Glutamatergic neuron (in vitro differentiated cells): Measurements from ENCODE around the gene TLK2. TPM values are rescaled to one million over a fixed set of nuclear protein-coding genes. Genes with fewer than 3 reads are reported as not detected.
A peak's percentile ranks its signal among the peaks of the same experiment; 100 is the strongest.
"Not testable (repeated sequence)": the region's sequence is repeated elsewhere in the genome, so short reads cannot be mapped to it uniquely, and the experiment has no call there.

Experiments used
- DNase-seq: peaks from one replicate; pipeline ENCODE4 v3.0.0; 2022
- H3K27ac Mint-ChIP-seq: one replicate; pipeline ENCODE4 v1.8.0; 2020; ENCODE audit warnings: mild to moderate bottlenecking, mixed read lengths, inconsistent platforms; ENCODE audit not compliant: unreplicated experiment
- H3K27me3 Mint-ChIP-seq: one replicate; pipeline ENCODE4 v1.8.0; 2020; ENCODE audit warnings: mild to moderate bottlenecking, moderate library complexity, mixed read lengths, inconsistent platforms; ENCODE audit not compliant: unreplicated experiment
- H3K36me3 Mint-ChIP-seq: one replicate; pipeline ENCODE4 v1.8.0; 2020; ENCODE audit warnings: mild to moderate bottlenecking, mixed read lengths, inconsistent platforms; ENCODE audit not compliant: unreplicated experiment
- H3K4me1 Mint-ChIP-seq: one replicate; pipeline ENCODE4 v1.8.0; 2020; ENCODE audit warnings: mild to moderate bottlenecking, low read depth, mixed read lengths, inconsistent platforms; ENCODE audit not compliant: unreplicated experiment
- H3K4me3 Mint-ChIP-seq: one replicate; pipeline ENCODE4 v1.8.0; 2020; ENCODE audit warnings: mild to moderate bottlenecking, mixed read lengths, inconsistent platforms; ENCODE audit not compliant: unreplicated experiment
- H3K9me3 Mint-ChIP-seq: one replicate; pipeline ENCODE4 v1.8.0; 2020; ENCODE audit warnings: mild to moderate bottlenecking, moderate library complexity, mixed read lengths, inconsistent platforms; ENCODE audit not compliant: unreplicated experiment
- CTCF ChIP-seq: fragments of 200-600 bp; sonication (generic); IDR thresholded peaks from one replicate; pipeline ENCODE4 v1.5.0; 2021; ENCODE audit not compliant: partially characterized antibody, unreplicated experiment
- total RNA-seq: library from RNA; stranded (reverse); fragmentation: NEBNext Ultra II Directional; extraction: Animal tissue kit (Norgen Biotek cat#: 25700); gene quantifications from one replicate; pipeline ENCODE4 v1.2.1, GENCODE V29; 2021; ENCODE audit not compliant: unreplicated experiment

The TLK2 gene
- total RNA-seq, 1 donor from 2014 or later, result 61.5 TPM

- Mint-ChIP-seq H3K27ac (no peak overlapping the region), H3K4me3 (no peak overlapping the region), H3K27me3 (no peaks in the 10 kb centered on the region), H3K9me3 (peaks cover 1% of the 10 kb centered on the region), H3K36me3 (no peaks in the 10 kb centered on the region), H3K4me1 (no peaks in the 10 kb centered on the region)
- no peak for TF ChIP-seq CTCF
- no peak for DNase-seq
Observed at GRCh38 chr17:62605588-62605987, 127.0 kb downstream of the TLK2 start.

GRCh38 chr17:62611292-62611691, 132.7 kb downstream of the TLK2 start:
- Mint-ChIP-seq H3K4me3 (no peak overlapping the region), H3K27me3 (peaks cover 2% of the 10 kb centered on the region), H3K4me1 (peaks cover 20% of the 10 kb centered on the region)

GRCh38 chr17:62611728-62612127, 133.1 kb downstream of the TLK2 start:
- no peak for DNase-seq
- no peak for TF ChIP-seq CTCF
- peaks cover 4% of the 10 kb centered on the region for H3K9me3 Mint-ChIP-seq
- peaks cover 20% of the 10 kb centered on the region for H3K4me1 Mint-ChIP-seq
- peaks cover 2% of the 10 kb centered on the region for H3K27me3 Mint-ChIP-seq
- no peaks in the 10 kb centered on the region for H3K36me3 Mint-ChIP-seq
- no peak overlapping the region for H3K27ac Mint-ChIP-seq
- H3K4me3 Mint-ChIP-seq, result no peak overlapping the region

More at GRCh38 chr17:62611292-62611691, 132.7 kb downstream of the TLK2 start:
- H3K9me3 Mint-ChIP-seq, result peaks cover 4% of the 10 kb centered on the region
- H3K27ac Mint-ChIP-seq, result no peak overlapping the region
- no peak for TF ChIP-seq CTCF
- no peaks in the 10 kb centered on the region for H3K36me3 Mint-ChIP-seq
- DNase-seq, result no peak

- H3K36me3 Mint-ChIP-seq, H3K27me3 Mint-ChIP-seq, H3K4me3 Mint-ChIP-seq, DNase-seq, H3K9me3 Mint-ChIP-seq: not testable (repeated sequence)
- H3K27ac Mint-ChIP-seq, result peak overlapping the region; percentile 48
- H3K4me1 Mint-ChIP-seq, result peaks cover 25% of the 10 kb centered on the region
Observed at GRCh38 chr17:62612289-62612688, 133.7 kb downstream of the TLK2 start.

GRCh38 chr17:62613095-62613494, 134.5 kb downstream of the TLK2 start:
- not testable (repeated sequence) for H3K27me3 Mint-ChIP-seq, H3K4me3 Mint-ChIP-seq, H3K36me3 Mint-ChIP-seq, DNase-seq, H3K9me3 Mint-ChIP-seq, H3K27ac Mint-ChIP-seq
- H3K4me1 Mint-ChIP-seq, result peaks cover 33% of the 10 kb centered on the region

- Mint-ChIP-seq H3K4me1 (peaks cover 43% of the 10 kb centered on the region), H3K27me3 (peaks cover 6% of the 10 kb centered on the region), H3K27ac (peak overlapping the region; percentile 81), H3K9me3 (peaks cover 15% of the 10 kb centered on the region), H3K36me3 (no peaks in the 10 kb centered on the region), H3K4me3 (peak overlapping the region; percentile 71)
- TF ChIP-seq CTCF, result no peak
- no peak for DNase-seq
Observed at GRCh38 chr17:62614142-62614541, 135.5 kb downstream of the TLK2 start.
